Adrenal gland (tissue), 12 donors: ENCODE measurements around the gene LZTFL1. TPM values are rescaled to one million over a fixed set of nuclear protein-coding genes. Genes with fewer than 3 reads are reported as not detected.

Experiments used
- DNase-seq, 7 donors: peaks; one replicate each; pipeline ENCODE4 v3.0.0-alpha.2; 2019 to 2020
- H3K27ac ChIP-seq, 5 donors: fragments of 200-600 bp; sonication (generic) in 4 of 5; 1 replicate in 3 of 5; 2 replicates in 2 of 5; pipeline versions ENCODE4 v1.5.1 to v1.8.0; 2016 to 2020; ENCODE audit warnings: mild to moderate bottlenecking in 1 of 5
- H3K27me3 ChIP-seq: fragments of 200-600 bp; 2 replicates; pipeline ENCODE4 v1.8.0; 2021
- H3K36me3 ChIP-seq, 2 donors: fragments of 200-600 bp; replicated peaks in 1 of 2; 1 replicate in 1 of 2; 2 replicates in 1 of 2; pipeline versions ENCODE4 v1.5.1 to v1.8.0; 2018 to 2022
- H3K4me1 ChIP-seq, 2 donors: fragments of 200-600 bp; replicated peaks in 1 of 2; 1 replicate in 1 of 2; 2 replicates in 1 of 2; pipeline versions ENCODE4 v1.5.1 to v1.8.0; 2018 to 2021
- H3K4me3 ChIP-seq, 4 donors: fragments of 200-600 bp; sonication (generic) in 3 of 4; one replicate each; pipeline ENCODE4 v1.5.1; 2016 to 2018
- H3K9me3 ChIP-seq, 3 donors: fragments of 200-600 bp; sonication (generic) in 1 of 3; replicated peaks in 1 of 3; 1 replicate in 2 of 3; 2 replicates in 1 of 3; pipeline versions ENCODE4 v1.5.1 to v1.8.0; 2016 to 2021
- CTCF ChIP-seq, 6 experiments: fragments of 450-650 bp in 4 of 6; fragments of 200-600 bp in 2 of 6; sonication (generic) in 1 of 6; IDR thresholded peaks; 1 replicate in 5 of 6; 2 replicates in 1 of 6; pipeline versions ENCODE4 v1.5.1 to v1.8.0; 2016 to 2021; ENCODE audit warnings: antibody characterized with exemption in 6 of 6, mild to moderate bottlenecking in 2 of 6, moderate library complexity in 1 of 6
- POLR2A ChIP-seq, 2 donors: fragments of 450-650 bp; IDR thresholded peaks; one replicate each; pipeline ENCODE4 v1.6.1; 2017; ENCODE audit warnings: antibody characterized with exemption in 2 of 2, mild to moderate bottlenecking in 2 of 2, moderate library complexity in 1 of 2
- WGBS, 4 donors: extraction: QIAGEN DNeasy Blood & Tissue Kit in 2 of 4; methylation state at CpG; one replicate each; pipeline versions ENCODE4 v1.1.5 to v1.1.7; 2013 to 2017; 5-methylcytosine and 5-hydroxymethylcytosine counted together
- intact Hi-C, 2 donors: fragments of 100-400 bp; cut with DNase I; formaldehyde crosslinking; loops; one replicate each; pipeline versions ENCODE4 v1.14.1 to v1.15.0; 2022 to 2023
- polyA plus RNA-seq, 3 donors: library from polyadenylated mRNA; stranded (reverse); fragments of 200-250 nt in 2 of 3; fragments of 350-450 nt in 1 of 3; fragmentation: Illumina TruSeq in 1 of 3; extraction: RNeasy Lipid Tissue Mini Kit (QIAGEN cat#74804) in 1 of 3; gene quantifications; one replicate each; pipeline ENCODE4 v1.2.3, GENCODE V29; 2013 to 2014
- total RNA-seq, 9 donors: library from RNA; depleted of rRNA in 4 of 9; stranded (reverse); fragments of >200 nt in 4 of 9; fragments of 120-200 nt in 1 of 9; fragmentation: NEBNext Ultra II Directional in 1 of 9; extraction: Animal tissue kit (Norgen Biotek cat#: 25700) in 1 of 9; gene quantifications; one replicate each; pipeline versions ENCODE4 v1.1.0 to v1.2.4, GENCODE V29; 2013 to 2023
- donor health status: healthy with polysubstance abuse.
- donor health status: Bipolar disorder and iron deficiency.
- donor health status: DM: yes; HTN: yes; CAD: no.
- donor health status: DM: no; HTN: no; CAD: no.
- donor health status: DM: no; HTN: no; CAD: no.
- donor health status: DM: yes; HTN: yes; CAD: no.

LZTFL1 gene
- total and polyA plus RNA-seq, 12 donors: 3.9 to 36.3 (median 19.6) TPM

DNA sequence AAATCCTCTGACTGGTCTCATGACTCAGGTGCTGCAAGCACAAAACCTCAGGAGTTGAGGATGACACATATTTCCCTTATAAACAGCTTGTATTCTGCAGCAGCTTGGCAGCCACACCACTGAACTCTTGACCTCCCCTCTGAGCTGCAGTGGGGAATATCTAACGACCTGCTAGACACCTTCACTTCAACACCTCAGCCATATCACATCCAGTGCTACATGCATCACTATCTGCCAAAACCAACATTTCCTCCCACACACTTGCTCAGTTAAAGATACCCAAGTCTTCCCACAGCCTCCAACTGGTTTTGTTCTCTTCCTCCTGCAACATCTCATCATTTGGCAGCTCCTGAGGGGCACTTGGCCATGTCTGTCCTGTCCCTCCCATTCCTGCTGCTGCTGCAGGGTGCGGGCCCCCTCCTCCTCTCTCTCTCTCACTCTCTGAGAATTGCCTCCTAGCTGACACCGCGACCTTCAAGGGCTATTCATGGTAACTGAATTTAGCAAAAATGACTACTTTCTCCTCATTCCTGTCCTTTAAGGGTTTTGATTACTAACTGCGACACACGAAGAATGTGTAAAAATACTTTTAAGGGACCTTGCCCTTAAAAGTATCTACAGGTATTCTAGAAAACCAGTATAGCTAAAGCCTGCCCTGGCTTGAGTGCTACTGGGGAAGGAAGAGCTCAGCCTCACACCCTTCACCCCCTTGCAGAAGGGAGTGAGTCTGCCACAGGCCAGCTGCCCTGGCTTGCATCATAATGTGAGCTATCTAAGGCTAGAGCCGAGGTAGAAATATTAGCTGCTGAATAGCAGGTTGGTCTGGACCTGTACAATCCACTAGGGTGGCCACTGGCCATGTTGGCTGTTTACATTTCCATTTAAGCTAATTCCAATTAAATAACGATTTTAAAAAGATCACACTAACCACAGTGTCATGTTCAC lies 39.4 kb upstream of the LZTFL1 start:
- Histone ChIP-seq H3K9me3 (no peaks in the 10 kb centered on the region), H3K36me3 (no peaks in the 10 kb centered on the region), H3K4me1 (no peaks in the 10 kb centered on the region), H3K4me3 (no peak overlapping the region), H3K27me3 (no peaks in the 10 kb centered on the region), H3K27ac (no peak overlapping the region)
- TF ChIP-seq POLR2A (IDR thresholded peaks at IDR 0.05) (no peak), CTCF (IDR thresholded peaks at IDR 0.05) (no peak)
- DNase-seq: no peak
- intact Hi-C loops: no loop called here
- WGBS, 4 donors: 55 to 62% (median 60%) methylated on average over 8 of the region's 8 CpGs

DNA sequence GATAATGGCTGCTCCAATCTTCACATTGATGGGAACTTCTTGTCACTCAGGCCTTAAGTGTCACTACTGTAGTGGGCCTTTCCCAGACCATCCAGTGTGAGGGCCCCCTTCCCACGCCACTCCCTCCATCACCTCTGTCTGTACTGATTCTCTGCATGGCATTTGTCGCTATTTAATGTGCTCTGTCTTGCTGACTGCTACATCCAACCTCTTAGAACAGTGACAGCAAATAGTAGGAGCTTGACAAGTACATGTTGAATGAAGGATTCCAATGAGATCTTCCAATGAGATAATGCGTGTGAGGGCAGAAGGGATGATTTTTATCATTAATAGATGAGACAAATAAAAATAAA lies 38.8 kb upstream of the LZTFL1 start:
- Histone ChIP-seq H3K27me3 (no peaks in the 10 kb centered on the region), H3K36me3 (no peaks in the 10 kb centered on the region), H3K9me3 (no peaks in the 10 kb centered on the region), H3K27ac (no peak overlapping the region), H3K4me1 (no peaks in the 10 kb centered on the region), H3K4me3 (no peak overlapping the region)
- WGBS, 4 donors: 68 to 81% (median 76%) methylated on average over 3 of the region's 3 CpGs
- DNase-seq: no peak
- no peak for TF ChIP-seq POLR2A (IDR thresholded peaks at IDR 0.05)
- no peak for TF ChIP-seq CTCF (IDR thresholded peaks at IDR 0.05)
- intact Hi-C loops: no loop called here

DNA sequence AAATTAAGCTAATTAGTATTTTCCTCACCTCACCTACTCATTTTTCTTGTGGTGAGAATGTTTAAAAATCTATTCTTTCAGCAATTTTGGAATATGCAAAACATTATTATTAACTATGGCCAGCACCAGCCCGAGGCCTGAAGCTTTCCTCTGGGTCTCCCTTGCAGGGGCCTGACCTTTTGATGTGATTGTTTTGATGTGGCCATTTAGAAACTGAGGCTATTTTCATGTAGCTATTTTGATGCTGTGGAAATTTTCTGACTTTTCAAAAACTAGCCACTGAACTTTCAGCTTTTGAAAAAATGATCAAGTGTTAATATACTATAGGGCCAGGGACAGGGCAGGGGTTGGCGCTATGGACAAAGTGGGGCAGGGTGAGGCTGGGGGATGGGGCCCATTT lies 36.2 kb upstream of the LZTFL1 start:
- Histone ChIP-seq H3K36me3 (no peaks in the 10 kb centered on the region), H3K4me1 (no peaks in the 10 kb centered on the region), H3K9me3 (no peaks in the 10 kb centered on the region), H3K27me3 (no peaks in the 10 kb centered on the region), H3K4me3 (no peak overlapping the region), H3K27ac (no peak overlapping the region)
- DNase-seq: no peak
- WGBS, 4 donors: 69 to 93% (median 91%) methylated on average over 2 of the region's 2 CpGs
- TF ChIP-seq POLR2A (IDR thresholded peaks at IDR 0.05) (no peak), CTCF (IDR thresholded peaks at IDR 0.05) (no peak)
- intact Hi-C loops: no loop called here

- H3K4me3 ChIP-seq: no peak overlapping the region
- DNase-seq: no peak
- no peak overlapping the region for H3K27ac ChIP-seq
- H3K4me1 ChIP-seq: no peaks in the 10 kb centered on the region
- WGBS, 4 donors: 81 to 97% (median 89%) methylated on average over 5 of the region's 5 CpGs
- TF ChIP-seq CTCF (IDR thresholded peaks at IDR 0.05) (no peak), POLR2A (IDR thresholded peaks at IDR 0.05) (no peak)
- no peaks in the 10 kb centered on the region for H3K27me3 ChIP-seq
- no peaks in the 10 kb centered on the region for H3K36me3 ChIP-seq
- intact Hi-C loops: no loop called here
- no peaks in the 10 kb centered on the region for H3K9me3 ChIP-seq
These were observed 32.9 kb upstream of the LZTFL1 start for GRCh38 chr3:45874677-45875346.
